Gastrocnemius medialis (tissue), 4 donors: ENCODE data around the gene DYSF. TPM values are rescaled to one million over a fixed set of nuclear protein-coding genes. Genes with fewer than 3 reads are reported as not detected.

Source experiments
- ATAC-seq, 2 donors: fragments of 150-250 bp; one replicate each; pipeline ENCODE4 v1.9.1; 2016
- DNase-seq, 2 donors: peaks; one replicate each; pipeline ENCODE4 v3.0.0-alpha.2; 2019
- H3K27ac ChIP-seq, 4 donors: fragments of 200-600 bp; sonication (generic); 1 replicate in 1 of 4; 2 replicates in 3 of 4; pipeline ENCODE4 v1.5.1; 2016 to 2018; ENCODE audit warnings: mild to moderate bottlenecking in 2 of 4, moderate library complexity in 1 of 4
- H3K27me3 ChIP-seq, 3 donors: fragments of 200-600 bp; sonication (generic) in 2 of 3; 1 replicate in 1 of 3; 2 replicates in 2 of 3; pipeline versions ENCODE4 v1.5.1 to v1.6.0; 2016 to 2019; ENCODE audit warnings: mild to moderate bottlenecking in 1 of 3, moderate library complexity in 1 of 3
- H3K36me3 ChIP-seq, 2 donors: fragments of 200-600 bp; sonication (generic) in 1 of 2; one replicate each; pipeline ENCODE4 v1.5.1; 2017 to 2018
- H3K4me1 ChIP-seq, 2 donors: fragments of 200-600 bp; sonication (generic) in 1 of 2; one replicate each; pipeline ENCODE4 v1.5.1; 2016 to 2017; ENCODE audit warnings: mild to moderate bottlenecking in 2 of 2
- H3K4me3 ChIP-seq, 4 donors: fragments of 200-600 bp; sonication (generic) in 3 of 4; 1 replicate in 1 of 4; 2 replicates in 3 of 4; pipeline ENCODE4 v1.5.1; 2016 to 2019; ENCODE audit warnings: mild to moderate bottlenecking in 2 of 4
- H3K9me3 ChIP-seq, 3 donors: fragments of 200-600 bp; sonication (generic) in 2 of 3; 1 replicate in 1 of 3; 2 replicates in 2 of 3; pipeline ENCODE4 v1.5.1; 2016 to 2019
- POLR2A ChIP-seq, 2 donors: fragments of 450-650 bp; IDR thresholded peaks; one replicate each; pipeline ENCODE4 v1.6.1; 2017; ENCODE audit warnings: antibody characterized with exemption in 2 of 2, mild to moderate bottlenecking in 2 of 2, moderate library complexity in 2 of 2
- in situ Hi-C, 4 donors: fragments of 200-750 bp; cut with MboI; loops; one replicate each; pipeline versions ENCODE4 v1.15.0 to v1.8.0; 2017; ENCODE audit warnings: low sequenced_read_pairs in 4 of 4
- intact Hi-C: fragments of 100-400 bp; cut with DNase I; formaldehyde crosslinking; loops from one replicate; pipeline ENCODE4 v1.15.1; 2023; ENCODE audit warnings: low total_unique reads
- total RNA-seq, 4 donors: library from RNA; depleted of rRNA; stranded (reverse); fragments of >200 nt; gene quantifications; one replicate each; pipeline versions ENCODE4 v1.1.0 to v1.2.3, GENCODE V29; 2016
- TF ChIP-seq, protein P1 (sequence below), 5 experiments: fragments of 450-650 bp in 3 of 5; fragments of 200-600 bp in 2 of 5; sonication (generic) in 2 of 5; IDR thresholded peaks in 4 of 5; conservative IDR thresholded peaks in 1 of 5; 1 replicate in 4 of 5; 2 replicates in 1 of 5; pipeline ENCODE4 v1.5.1; 2016 to 2019; ENCODE audit warnings: antibody characterized with exemption in 5 of 5, mild to moderate bottlenecking in 3 of 5, moderate library complexity in 3 of 5

DYSF gene
- total RNA-seq, 4 donors from 2014 or later = 40.7 to 267 (median 153) TPM

DNA sequence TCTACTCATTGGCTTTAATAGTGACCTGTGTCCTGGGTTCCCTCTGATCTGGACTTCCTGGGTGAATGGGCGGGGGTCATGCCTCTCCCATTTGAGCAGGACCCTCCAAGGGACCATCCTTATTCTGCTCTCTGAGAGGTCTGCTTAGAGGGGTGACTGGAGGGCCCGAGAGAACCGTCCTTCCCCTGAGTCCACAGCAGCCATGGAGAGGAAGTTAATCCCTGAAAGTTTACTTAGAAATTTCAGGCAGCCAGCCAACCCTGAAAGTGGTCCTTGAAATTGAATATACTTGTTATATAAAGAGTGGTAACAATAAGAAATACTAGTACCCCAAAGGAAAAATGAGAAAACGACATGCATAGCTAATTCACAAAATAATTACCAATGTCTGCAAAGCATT, 226.1 kb downstream of the DYSF start:
- Histone ChIP-seq H3K36me3 (peaks cover 0 to 43% of the 10 kb centered on the region in 2 donors), H3K27ac (no peak overlapping the region), H3K9me3 (no peaks in the 10 kb centered on the region), H3K27me3 (no peaks in the 10 kb centered on the region), H3K4me3 (no peak overlapping the region), H3K4me1 (peaks cover 11 to 22% of the 10 kb centered on the region in 2 donors)
- no peak for DNase-seq
- TF ChIP-seq, protein P1, sequence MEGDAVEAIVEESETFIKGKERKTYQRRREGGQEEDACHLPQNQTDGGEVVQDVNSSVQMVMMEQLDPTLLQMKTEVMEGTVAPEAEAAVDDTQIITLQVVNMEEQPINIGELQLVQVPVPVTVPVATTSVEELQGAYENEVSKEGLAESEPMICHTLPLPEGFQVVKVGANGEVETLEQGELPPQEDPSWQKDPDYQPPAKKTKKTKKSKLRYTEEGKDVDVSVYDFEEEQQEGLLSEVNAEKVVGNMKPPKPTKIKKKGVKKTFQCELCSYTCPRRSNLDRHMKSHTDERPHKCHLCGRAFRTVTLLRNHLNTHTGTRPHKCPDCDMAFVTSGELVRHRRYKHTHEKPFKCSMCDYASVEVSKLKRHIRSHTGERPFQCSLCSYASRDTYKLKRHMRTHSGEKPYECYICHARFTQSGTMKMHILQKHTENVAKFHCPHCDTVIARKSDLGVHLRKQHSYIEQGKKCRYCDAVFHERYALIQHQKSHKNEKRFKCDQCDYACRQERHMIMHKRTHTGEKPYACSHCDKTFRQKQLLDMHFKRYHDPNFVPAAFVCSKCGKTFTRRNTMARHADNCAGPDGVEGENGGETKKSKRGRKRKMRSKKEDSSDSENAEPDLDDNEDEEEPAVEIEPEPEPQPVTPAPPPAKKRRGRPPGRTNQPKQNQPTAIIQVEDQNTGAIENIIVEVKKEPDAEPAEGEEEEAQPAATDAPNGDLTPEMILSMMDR (IDR thresholded peaks at IDR 0.05 in 4 of 5, conservative IDR thresholded peaks at IDR 0.05 in 1 of 5) = no peak
- intact Hi-C loops (no loop called here), in situ Hi-C loops (no loop called here)
- no peak for ATAC-seq

DNA sequence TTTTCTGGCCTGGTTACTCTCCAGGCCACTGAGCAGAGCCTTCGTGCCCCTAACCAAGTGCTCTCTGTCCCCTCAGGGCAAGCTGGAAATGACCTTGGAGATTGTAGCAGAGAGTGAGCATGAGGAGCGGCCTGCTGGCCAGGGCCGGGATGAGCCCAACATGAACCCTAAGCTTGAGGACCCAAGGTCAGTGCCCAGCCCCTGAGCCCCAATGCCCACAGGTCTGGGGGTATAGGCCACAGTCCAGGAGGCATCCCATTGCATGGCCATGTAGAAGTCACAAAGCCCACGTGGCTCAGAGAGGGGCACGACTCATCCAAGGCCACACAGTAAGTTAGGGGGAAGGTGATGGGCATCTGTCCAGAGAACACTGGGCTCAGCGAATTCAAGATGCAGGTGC, 227.6 kb downstream of the DYSF start:
- no peak overlapping the region for H3K4me3 ChIP-seq
- in situ Hi-C loops = no loop called here
- no peaks in the 10 kb centered on the region for H3K9me3 ChIP-seq
- no peak for ATAC-seq
- peaks cover 25 to 36% of the 10 kb centered on the region in 2 donors for H3K4me1 ChIP-seq
- intact Hi-C loops = no loop called here
- H3K27me3 ChIP-seq = no peaks in the 10 kb centered on the region
- DNase-seq = peak in 1 of 2 donors; percentile 11
- H3K27ac ChIP-seq = no peak overlapping the region
- no peak for TF ChIP-seq POLR2A (IDR thresholded peaks at IDR 0.05)
- TF ChIP-seq, protein P1 (IDR thresholded peaks at IDR 0.05 in 4 of 5, conservative IDR thresholded peaks at IDR 0.05 in 1 of 5) = no peak
- peaks cover 0 to 38% of the 10 kb centered on the region in 2 donors for H3K36me3 ChIP-seq

DNA sequence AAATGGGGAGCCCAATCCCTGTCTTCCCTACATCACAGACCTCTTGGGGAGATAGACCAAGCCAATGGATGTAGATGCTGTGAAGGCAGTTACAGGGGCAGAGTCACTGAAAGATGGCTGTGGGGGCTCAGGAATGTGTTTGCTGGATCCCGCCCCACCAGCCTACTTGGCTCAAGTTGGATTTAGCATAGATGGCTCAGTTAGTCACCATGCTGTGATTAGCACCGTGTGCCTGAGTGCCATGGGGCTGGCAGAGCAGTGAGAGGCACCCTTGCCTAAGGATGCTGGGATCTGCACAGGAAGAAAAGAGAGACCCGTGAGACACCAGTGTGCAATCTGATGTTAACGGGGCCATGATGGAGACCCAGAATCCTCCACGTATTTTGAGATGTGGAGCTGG, 228.3 kb downstream of the DYSF start:
- Histone ChIP-seq H3K4me3 (no peak overlapping the region), H3K4me1 (peaks cover 31 to 43% of the 10 kb centered on the region in 2 donors), H3K9me3 (no peaks in the 10 kb centered on the region), H3K27me3 (no peaks in the 10 kb centered on the region), H3K36me3 (peaks cover 0 to 38% of the 10 kb centered on the region in 2 donors), H3K27ac (peak overlapping the region in 1 of 4 donors; percentile 92)
- TF ChIP-seq, protein P1 (IDR thresholded peaks at IDR 0.05 in 4 of 5, conservative IDR thresholded peaks at IDR 0.05 in 1 of 5) = no peak
- TF ChIP-seq POLR2A (IDR thresholded peaks at IDR 0.05) = no peak
- intact Hi-C loops (no loop called here), in situ Hi-C loops (no loop called here)
- peak in 1 of 2 donors; percentile 11 for DNase-seq
- ATAC-seq = no peak

DNA sequence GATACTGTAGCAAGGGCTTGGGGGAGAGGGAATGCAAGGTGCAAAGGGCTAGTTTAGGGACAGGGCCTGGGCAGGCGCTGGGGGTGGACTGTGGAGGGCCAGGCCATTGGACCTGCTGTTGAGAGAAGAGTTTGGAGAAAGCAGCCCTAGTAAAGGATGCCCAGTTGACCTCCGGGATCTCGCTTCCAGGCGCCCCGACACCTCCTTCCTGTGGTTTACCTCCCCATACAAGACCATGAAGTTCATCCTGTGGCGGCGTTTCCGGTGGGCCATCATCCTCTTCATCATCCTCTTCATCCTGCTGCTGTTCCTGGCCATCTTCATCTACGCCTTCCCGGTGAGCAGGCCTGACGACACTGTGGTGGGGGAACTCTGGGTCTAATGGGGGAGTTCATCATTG, 229.0 kb downstream of the DYSF start:
- H3K36me3 ChIP-seq = peaks cover 0 to 38% of the 10 kb centered on the region in 2 donors
- DNase-seq = peak in 1 of 2 donors; percentile 11

More for the DNA sequence above, 229.0 kb downstream of the DYSF start:
- intact Hi-C loops = no loop called here
- in situ Hi-C loops = no loop called here
- no peaks in the 10 kb centered on the region for H3K9me3 ChIP-seq
- H3K27ac ChIP-seq = peak overlapping the region; percentile 42 to 92 (median 89)
- no peaks in the 10 kb centered on the region for H3K27me3 ChIP-seq
- no peak for ATAC-seq
- no peak overlapping the region for H3K4me3 ChIP-seq
- TF ChIP-seq POLR2A (IDR thresholded peaks at IDR 0.05) = no peak
- TF ChIP-seq, protein P1 (IDR thresholded peaks at IDR 0.05 in 4 of 5, conservative IDR thresholded peaks at IDR 0.05 in 1 of 5) = no peak
- peaks cover 34 to 48% of the 10 kb centered on the region in 2 donors for H3K4me1 ChIP-seq
